Chondrocyte (in vitro differentiated cells): ENCODE measurements around the gene UGT2B28. TPM values are rescaled to one million over a fixed set of nuclear protein-coding genes. Genes with fewer than 3 reads are reported as not detected.
"Not testable (repeated sequence)": the region's sequence is repeated elsewhere in the genome, so short reads cannot be mapped to it uniquely, and the experiment has no call there.

ENCODE experiments used
- DNase-seq: peaks from one replicate; pipeline ENCODE4 v3.0.0; 2021; ENCODE audit warnings: mixed read lengths, low spot score
- H3K27ac Mint-ChIP-seq: one replicate; pipeline ENCODE4 v1.8.0; 2021; ENCODE audit warnings: mild to moderate bottlenecking, moderate library complexity, mixed read lengths; ENCODE audit not compliant: unreplicated experiment
- H3K27me3 Mint-ChIP-seq: 2 replicates; pipeline ENCODE4 v1.8.0; 2021; ENCODE audit warnings: low read depth, mixed read lengths
- H3K36me3 Mint-ChIP-seq: 2 replicates; pipeline ENCODE4 v1.8.0; 2021; ENCODE audit warnings: low read depth, mixed read lengths
- H3K4me1 Mint-ChIP-seq: 2 replicates; pipeline ENCODE4 v1.8.0; 2021; ENCODE audit warnings: low read depth, mild to moderate bottlenecking, mixed read lengths
- H3K4me3 Mint-ChIP-seq: one replicate; pipeline ENCODE4 v1.8.0; 2021; ENCODE audit warnings: mild to moderate bottlenecking, moderate library complexity, mixed read lengths; ENCODE audit not compliant: unreplicated experiment
- H3K9me3 Mint-ChIP-seq: 2 replicates; pipeline ENCODE4 v1.8.0; 2021; ENCODE audit warnings: low read depth, mixed read lengths
- CTCF ChIP-seq: fragments of 200-600 bp; sonication (generic); IDR thresholded peaks from 2 replicates; pipeline ENCODE4 v1.5.0; 2021; ENCODE audit warnings: antibody characterized with exemption, mild to moderate bottlenecking, moderate library complexity
- total RNA-seq: library from RNA; stranded (reverse); gene quantifications from 3 replicates; pipeline ENCODE4 v1.2.1, GENCODE V29; 2021

Gene UGT2B28
- total RNA-seq, 1 donor from 2014 or later = not detected

- H3K4me3 Mint-ChIP-seq = no peak overlapping the region
- H3K27me3 Mint-ChIP-seq = peaks cover 3% of the 10 kb centered on the region
- no peaks in the 10 kb centered on the region for H3K36me3 Mint-ChIP-seq
Measured at GRCh38 chr4:69323284-69323683, 43.0 kb downstream of the UGT2B28 start.

GRCh38 chr4:69330345-69331047 is 50.2 kb downstream of the UGT2B28 start:
- H3K9me3 Mint-ChIP-seq = peaks cover 6% of the 10 kb centered on the region
- DNase-seq = no peak
- H3K36me3 Mint-ChIP-seq = no peaks in the 10 kb centered on the region
- no peak overlapping the region for H3K4me3 Mint-ChIP-seq
- peaks cover 6% of the 10 kb centered on the region for H3K27me3 Mint-ChIP-seq
- no peaks in the 10 kb centered on the region for H3K4me1 Mint-ChIP-seq
- no peak overlapping the region for H3K27ac Mint-ChIP-seq
- no peak for TF ChIP-seq CTCF

More at GRCh38 chr4:69323284-69323683, 43.0 kb downstream of the UGT2B28 start:
- TF ChIP-seq CTCF = no peak
- H3K4me1 Mint-ChIP-seq = no peaks in the 10 kb centered on the region
- H3K27ac Mint-ChIP-seq = no peak overlapping the region
- H3K9me3 Mint-ChIP-seq = no peaks in the 10 kb centered on the region
- DNase-seq = no peak

- not testable (repeated sequence) for H3K36me3 Mint-ChIP-seq, H3K9me3 Mint-ChIP-seq, H3K27ac Mint-ChIP-seq, H3K27me3 Mint-ChIP-seq, DNase-seq, H3K4me3 Mint-ChIP-seq, H3K4me1 Mint-ChIP-seq
Measured at GRCh38 chr4:69331304-69331703, 51.0 kb downstream of the UGT2B28 start.

- H3K27me3 Mint-ChIP-seq, H3K9me3 Mint-ChIP-seq, H3K36me3 Mint-ChIP-seq, H3K4me3 Mint-ChIP-seq, H3K4me1 Mint-ChIP-seq, H3K27ac Mint-ChIP-seq, DNase-seq: not testable (repeated sequence)
- TF ChIP-seq CTCF = peak; percentile 35
Measured at GRCh38 chr4:69335485-69335884, 55.2 kb downstream of the UGT2B28 start.

GRCh38 chr4:69343114-69343513 is 62.8 kb downstream of the UGT2B28 start:
- not testable (repeated sequence) for H3K4me1 Mint-ChIP-seq, DNase-seq, H3K36me3 Mint-ChIP-seq, H3K4me3 Mint-ChIP-seq, H3K27ac Mint-ChIP-seq, H3K27me3 Mint-ChIP-seq, H3K9me3 Mint-ChIP-seq

- not testable (repeated sequence) for H3K27ac Mint-ChIP-seq, H3K4me3 Mint-ChIP-seq, H3K4me1 Mint-ChIP-seq, H3K9me3 Mint-ChIP-seq, H3K36me3 Mint-ChIP-seq, H3K27me3 Mint-ChIP-seq, DNase-seq
Measured at GRCh38 chr4:69343558-69344420, 63.5 kb downstream of the UGT2B28 start.

Other genes with a start within 250 kb of the UGT2B28 start
- gene UGT2B7, start 184.0 kb upstream of the UGT2B28 start, total RNA-seq = 2.4 to 7.1 TPM (median 6.5 TPM) in 3 replicates
- gene UGT2B11, start 65.7 kb upstream of the UGT2B28 start, total RNA-seq = not detected in 3 replicates
- gene UGT2B4, start 215.4 kb downstream of the UGT2B28 start, total RNA-seq = not detected in 3 replicates